GM19025 (cell line): ENCODE data around the gene OR52E8.

Experiments
- ATAC-seq: cut with Tn5 transposase; IDR thresholded peaks from one replicate; pipeline ENCODE4 v1.9.1; 2021; ENCODE audit warnings: mild to moderate bottlenecking, low read depth, moderate library complexity; ENCODE audit not compliant: unreplicated experiment

Gene OR52E8

GRCh38 chr11:5808500-5809121 lies 48.9 kb downstream of the OR52E8 start, which contains the start of gene OR52N2:
Gene OR52N2 (plus strand): TSS chr11:5808924. CDS start chr11:5820336, 11,412 bp downstream.
- peak; percentile 83 for ATAC-seq

- no peak for ATAC-seq
Measured at GRCh38 chr11:5807580-5807979, 49.9 kb downstream of the OR52E8 start.
